H9 (cell line): ENCODE measurements around the gene TST. TPM values are rescaled to one million over a fixed set of nuclear protein-coding genes. Genes with fewer than 3 reads are reported as not detected.

Experiments
- DNase-seq: peaks from one replicate; pipeline ENCODE4 v3.0.0-alpha.2; 2017
- H2AFZ ChIP-seq: one replicate; pipeline ENCODE4 v1.6.1; 2013; ENCODE audit warnings: mild to moderate bottlenecking, low read length, control low read depth, moderate library complexity
- H2AK5ac ChIP-seq: 2 replicates; pipeline ENCODE4 v1.6.1; 2013; ENCODE audit warnings: low read length, control low read depth, mixed read lengths; ENCODE audit not compliant: insufficient read length
- H2BK120ac ChIP-seq: one replicate; pipeline ENCODE4 v1.6.1; 2013; ENCODE audit warnings: low read depth, mild to moderate bottlenecking, low read length, control low read depth, inconsistent platforms; ENCODE audit not compliant: poor library complexity, severe bottlenecking
- H2BK12ac ChIP-seq: 2 replicates; pipeline ENCODE4 v1.6.1; 2013; ENCODE audit warnings: low read length, control low read depth, mixed read lengths, low read depth; ENCODE audit not compliant: insufficient read length
- H2BK15ac ChIP-seq: 2 replicates; pipeline ENCODE4 v1.6.1; 2013; ENCODE audit warnings: low read depth, low read length, control low read depth
- H2BK20ac ChIP-seq: one replicate; pipeline ENCODE4 v1.6.1; 2013; ENCODE audit warnings: low read depth, mild to moderate bottlenecking, low read length, control low read depth, inconsistent platforms; ENCODE audit not compliant: poor library complexity, severe bottlenecking
- H2BK5ac ChIP-seq: 2 replicates; pipeline ENCODE4 v1.6.1; 2013; ENCODE audit warnings: low read length, control low read depth, mixed read lengths; ENCODE audit not compliant: insufficient read length
- H3K14ac ChIP-seq: 2 replicates; pipeline ENCODE4 v1.6.1; 2013; ENCODE audit warnings: low read length, control low read depth; ENCODE audit not compliant: insufficient read depth
- H3K18ac ChIP-seq: 2 replicates; pipeline ENCODE4 v1.6.1; 2013; ENCODE audit warnings: low read depth, mild to moderate bottlenecking, mixed read lengths, low read length, control low read depth; ENCODE audit not compliant: insufficient read length
- H3K23ac ChIP-seq: 2 replicates; pipeline ENCODE4 v1.6.1; 2013; ENCODE audit warnings: low read length, control low read depth, mixed read lengths, low read depth; ENCODE audit not compliant: insufficient read length
- H3K23me2 ChIP-seq: 2 replicates; pipeline ENCODE4 v1.6.1; 2013; ENCODE audit warnings: low read depth, mild to moderate bottlenecking, mixed read lengths, low read length, control low read depth; ENCODE audit not compliant: insufficient read length, poor library complexity, severe bottlenecking
- H3K27ac ChIP-seq: 2 replicates; pipeline ENCODE4 v1.5.1; 2013; ENCODE audit warnings: low read length, control low read depth, mixed read lengths, low read depth; ENCODE audit not compliant: insufficient read length
- H3K27me3 ChIP-seq: 2 replicates; pipeline ENCODE4 v1.6.1; 2013; ENCODE audit warnings: low read length, control low read depth, inconsistent platforms; ENCODE audit not compliant: insufficient read depth
- H3K4ac ChIP-seq: 2 replicates; pipeline ENCODE4 v1.6.1; 2013; ENCODE audit warnings: low read depth, mild to moderate bottlenecking, control low read depth, inconsistent platforms, low read length, moderate library complexity
- H3K4me1 ChIP-seq: 2 replicates; pipeline ENCODE4 v1.6.1; 2013; ENCODE audit warnings: low read length, control low read depth, inconsistent platforms; ENCODE audit not compliant: insufficient read depth
- H3K4me2 ChIP-seq: 2 replicates; pipeline ENCODE4 v1.6.1; 2013; ENCODE audit warnings: low read length, control low read depth, mixed read lengths; ENCODE audit not compliant: insufficient read length, insufficient read depth
- H3K56ac ChIP-seq: 2 replicates; pipeline ENCODE4 v1.6.1; 2013; ENCODE audit warnings: low read depth, mild to moderate bottlenecking, mixed read lengths, low read length, control low read depth; ENCODE audit not compliant: insufficient read length
- H3K79me1 ChIP-seq: 2 replicates; pipeline ENCODE4 v1.6.1; 2013; ENCODE audit warnings: low read depth, mild to moderate bottlenecking, moderate library complexity, low read length, control low read depth, inconsistent platforms; ENCODE audit not compliant: insufficient read depth, poor library complexity, severe bottlenecking
- H3K79me2 ChIP-seq: 2 replicates; pipeline ENCODE4 v1.6.1; 2013; ENCODE audit warnings: low read length, control low read depth, inconsistent platforms; ENCODE audit not compliant: insufficient read depth
- H3K9ac ChIP-seq: 2 replicates; pipeline ENCODE4 v1.6.1; 2013; ENCODE audit warnings: low read length, control low read depth, mixed read lengths; ENCODE audit not compliant: insufficient read length; ENCODE audit errors: extremely low read depth
- H3K9me3 ChIP-seq: one replicate; pipeline ENCODE4 v1.6.1; 2013; ENCODE audit warnings: low read depth, low read length, inconsistent platforms; ENCODE audit not compliant: control insufficient read depth
- H3T11ph ChIP-seq: one replicate; pipeline ENCODE4 v1.6.1; 2013; ENCODE audit warnings: mild to moderate bottlenecking, low read length, control low read depth, inconsistent platforms
- H4K20me1 ChIP-seq: one replicate; pipeline ENCODE4 v1.6.1; 2013; ENCODE audit not compliant: control insufficient read depth, insufficient read length, insufficient read depth
- H4K5ac ChIP-seq: 2 replicates; pipeline ENCODE4 v1.6.1; 2013; ENCODE audit warnings: low read depth, mild to moderate bottlenecking, mixed read lengths, low read length, control low read depth; ENCODE audit not compliant: insufficient read length
- H4K8ac ChIP-seq: replicated peaks from 2 replicates; pipeline ENCODE4 v1.6.1; 2013; ENCODE audit warnings: low read length, control low read depth, mixed read lengths, low read depth; ENCODE audit not compliant: insufficient read length
- H4K91ac ChIP-seq: 2 replicates; pipeline ENCODE4 v1.6.1; 2013; ENCODE audit warnings: low read depth, mild to moderate bottlenecking, moderate library complexity, mixed read lengths, low read length, control low read depth; ENCODE audit not compliant: insufficient read length
- H3K27ac Mint-ChIP-seq, 3 experiments: 2 replicates in 2 of 3; 3 replicates in 1 of 3; pipeline ENCODE4 v1.8.0; 2020 to 2021; ENCODE audit warnings: mixed read lengths in 3 of 3, mild to moderate bottlenecking in 1 of 3, moderate library complexity in 1 of 3
- H3K27me3 Mint-ChIP-seq: 2 replicates; pipeline ENCODE4 v1.8.0; 2021; ENCODE audit warnings: low read depth, mild to moderate bottlenecking, moderate library complexity, mixed read lengths
- H3K36me3 Mint-ChIP-seq, 3 experiments: 2 replicates in 2 of 3; 3 replicates in 1 of 3; pipeline ENCODE4 v1.8.0; 2020 to 2021; ENCODE audit warnings: low read depth in 3 of 3, mixed read lengths in 3 of 3; ENCODE audit not compliant: insufficient read depth in 1 of 3
- H3K4me1 Mint-ChIP-seq, 2 experiments: 2 replicates each; pipeline ENCODE4 v1.8.0; 2020; ENCODE audit warnings: mixed read lengths in 2 of 2
- H3K4me3 Mint-ChIP-seq, 2 experiments: 2 replicates in 1 of 2; 3 replicates in 1 of 2; pipeline ENCODE4 v1.8.0; 2020 to 2021; ENCODE audit warnings: mild to moderate bottlenecking in 2 of 2, mixed read lengths in 2 of 2, moderate library complexity in 1 of 2
- H3K9me3 Mint-ChIP-seq, 2 experiments: 2 replicates in 1 of 2; 3 replicates in 1 of 2; pipeline ENCODE4 v1.8.0; 2020; ENCODE audit warnings: mild to moderate bottlenecking in 2 of 2, mixed read lengths in 2 of 2, moderate library complexity in 1 of 2
- CTCF ChIP-seq: fragments of 200-600 bp; sonication (generic); conservative IDR thresholded peaks from 3 replicates; pipeline ENCODE4 v1.8.0; 2021; ENCODE audit warnings: antibody characterized with exemption, mild to moderate bottlenecking
- WGBS: extraction: QIAGEN DNeasy Blood & Tissue Kit; methylation state at CpG from one replicate; pipeline ENCODE4 v1.1.7; 2013; ENCODE audit warnings: missing lambda C conversion rate, low lambda C conversion rate, mixed read lengths; ENCODE audit not compliant: insufficient read length; ENCODE audit errors: extremely low coverage; 5-methylcytosine and 5-hydroxymethylcytosine counted together
- total RNA-seq: library from RNA; stranded (reverse); gene quantifications from 2 replicates; pipeline ENCODE4 v1.2.1, GENCODE V29; 2021

The TST gene
- total RNA-seq, 1 experiment from 2014 or later = 31.9 TPM

GRCh38 chr22:37018086-37018814, 997 bp downstream of the TST start:
- Histone ChIP-seq H3K23me2 (peaks cover 3% of the 10 kb centered on the region), H3K9me3 (no peaks in the 10 kb centered on the region), H2AK5ac (no peak overlapping the region), H4K5ac (no peak overlapping the region), H3K4ac (no peak overlapping the region), H2BK120ac (no peak overlapping the region), H3K9ac (peak overlapping the region; percentile 62), H2BK15ac (no peak overlapping the region), H3K23ac (no peak overlapping the region), H2BK20ac (no peak overlapping the region), H4K20me1 (peaks cover 3% of the 10 kb centered on the region), H2AFZ (no peak overlapping the region), H3K18ac (no peak overlapping the region), H3K27me3 (no peaks in the 10 kb centered on the region), H3K79me1 (no peaks in the 10 kb centered on the region), H3K14ac (peak overlapping the region; percentile 38), H4K91ac (no peak overlapping the region), H3K56ac (no peak overlapping the region), H3K4me2 (peak overlapping the region; percentile 64), H3K4me1 (peaks cover 6% of the 10 kb centered on the region; the same call in 1 of the 2 replicates), H3K79me2 (peaks cover 2% of the 10 kb centered on the region; the same call in 1 of the 2 replicates), H3T11ph (no peak overlapping the region), H3K27ac (no peak overlapping the region), H2BK12ac (no peak overlapping the region), H2BK5ac (no peak overlapping the region), H4K8ac (no peak overlapping the region)
- no peak for TF ChIP-seq CTCF
- no CpG with 5 or more reads among the region's 45 CpGs for WGBS
- H3K4me3 Mint-ChIP-seq = peak overlapping the region; percentile 80 to 86
- H3K27ac Mint-ChIP-seq = peak overlapping the region in 1 of 3 experiments; percentile 68; a peak in 1 of 7 replicates
- H3K4me1 Mint-ChIP-seq = peaks cover 23 to 32% of the 10 kb centered on the region in 2 experiments
- DNase-seq = no peak
- no peaks in the 10 kb centered on the region for H3K27me3 Mint-ChIP-seq
- peaks cover 5 to 14% (median 13%) of the 10 kb centered on the region in 3 experiments; a peak in 6 of 7 replicates for H3K36me3 Mint-ChIP-seq
- H3K9me3 Mint-ChIP-seq = no peaks in the 10 kb centered on the region
